Vagina (tissue), 2 donors: ENCODE data around the gene TMTC2.

ENCODE experiments used
- POLR2A ChIP-seq, 2 donors: fragments of 450-650 bp; IDR thresholded peaks; one replicate each; pipeline ENCODE4 v1.6.1; 2017; ENCODE audit warnings: antibody characterized with exemption in 2 of 2, mild to moderate bottlenecking in 2 of 2, moderate library complexity in 2 of 2
- TF ChIP-seq, protein P1 (sequence below), 3 experiments: fragments of 450-650 bp in 2 of 3; fragments of 200-600 bp in 1 of 3; sonication (generic) in 1 of 3; IDR thresholded peaks; one replicate each; pipeline ENCODE4 v1.5.1; 2017 to 2019; ENCODE audit warnings: antibody characterized with exemption in 3 of 3, mild to moderate bottlenecking in 2 of 3, moderate library complexity in 2 of 3

GRCh38 chr12:83140135-83140534, 453.4 kb downstream of the TMTC2 start:
- TF ChIP-seq, protein P1, sequence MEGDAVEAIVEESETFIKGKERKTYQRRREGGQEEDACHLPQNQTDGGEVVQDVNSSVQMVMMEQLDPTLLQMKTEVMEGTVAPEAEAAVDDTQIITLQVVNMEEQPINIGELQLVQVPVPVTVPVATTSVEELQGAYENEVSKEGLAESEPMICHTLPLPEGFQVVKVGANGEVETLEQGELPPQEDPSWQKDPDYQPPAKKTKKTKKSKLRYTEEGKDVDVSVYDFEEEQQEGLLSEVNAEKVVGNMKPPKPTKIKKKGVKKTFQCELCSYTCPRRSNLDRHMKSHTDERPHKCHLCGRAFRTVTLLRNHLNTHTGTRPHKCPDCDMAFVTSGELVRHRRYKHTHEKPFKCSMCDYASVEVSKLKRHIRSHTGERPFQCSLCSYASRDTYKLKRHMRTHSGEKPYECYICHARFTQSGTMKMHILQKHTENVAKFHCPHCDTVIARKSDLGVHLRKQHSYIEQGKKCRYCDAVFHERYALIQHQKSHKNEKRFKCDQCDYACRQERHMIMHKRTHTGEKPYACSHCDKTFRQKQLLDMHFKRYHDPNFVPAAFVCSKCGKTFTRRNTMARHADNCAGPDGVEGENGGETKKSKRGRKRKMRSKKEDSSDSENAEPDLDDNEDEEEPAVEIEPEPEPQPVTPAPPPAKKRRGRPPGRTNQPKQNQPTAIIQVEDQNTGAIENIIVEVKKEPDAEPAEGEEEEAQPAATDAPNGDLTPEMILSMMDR (IDR thresholded peaks at IDR 0.05), result no peak
- TF ChIP-seq POLR2A (IDR thresholded peaks at IDR 0.05), result no peak
